A172 (cell line): ENCODE measurements around the gene RDH5. TPM values are rescaled to one million over a fixed set of nuclear protein-coding genes. Genes with fewer than 3 reads are reported as not detected.
A peak's percentile ranks its signal among the peaks of the same experiment; 100 is the strongest.

ENCODE experiments used
- DNase-seq: peaks from one replicate; pipeline ENCODE4 v3.0.0-alpha.2; 2015; ENCODE audit warnings: low spot score
- total RNA-seq: library from RNA; depleted of rRNA; stranded (reverse); fragments of >200 nt; shearing (Covaris generic); gene quantifications from 2 replicates; pipeline ENCODE4 v1.2.3, GENCODE V29; 2014

RDH5 gene
- total RNA-seq, 1 experiment from 2014 or later = 2.7 TPM

DNA sequence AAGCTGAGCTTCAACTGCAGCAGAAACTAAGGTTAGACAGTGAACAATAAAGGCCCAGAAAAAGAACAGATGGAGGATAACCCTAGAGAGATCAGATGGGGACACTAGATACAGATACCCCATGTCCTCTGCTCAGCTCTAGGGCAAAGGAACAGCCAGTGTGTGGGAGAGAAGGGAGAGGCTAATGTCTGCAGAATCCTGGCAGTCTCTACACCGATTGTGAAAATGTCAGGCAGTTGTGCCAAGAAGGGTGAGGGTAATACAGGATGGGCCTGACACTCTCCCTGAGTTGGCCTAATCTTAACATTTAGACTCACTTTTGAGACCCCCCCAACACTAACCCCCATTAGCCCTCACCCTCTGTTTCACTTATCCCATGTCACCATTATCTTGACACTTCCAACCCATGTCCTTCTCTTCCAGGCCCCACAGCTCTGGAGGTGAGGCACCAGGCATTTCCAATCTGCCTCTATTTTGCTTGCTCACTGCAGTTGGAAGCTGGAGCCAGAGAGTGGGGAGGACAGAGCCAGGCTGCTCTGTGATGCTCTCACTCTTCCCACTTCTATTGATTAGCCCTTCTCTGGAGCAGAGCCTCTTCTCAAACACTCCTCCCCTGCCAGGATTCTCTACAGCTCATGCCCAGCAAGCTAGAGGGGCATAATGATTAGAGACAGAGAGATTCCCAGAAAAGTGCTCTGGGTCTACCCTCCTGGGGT lies 7.3 kb upstream of the RDH5 start:
- DNase-seq = no peak

DNA sequence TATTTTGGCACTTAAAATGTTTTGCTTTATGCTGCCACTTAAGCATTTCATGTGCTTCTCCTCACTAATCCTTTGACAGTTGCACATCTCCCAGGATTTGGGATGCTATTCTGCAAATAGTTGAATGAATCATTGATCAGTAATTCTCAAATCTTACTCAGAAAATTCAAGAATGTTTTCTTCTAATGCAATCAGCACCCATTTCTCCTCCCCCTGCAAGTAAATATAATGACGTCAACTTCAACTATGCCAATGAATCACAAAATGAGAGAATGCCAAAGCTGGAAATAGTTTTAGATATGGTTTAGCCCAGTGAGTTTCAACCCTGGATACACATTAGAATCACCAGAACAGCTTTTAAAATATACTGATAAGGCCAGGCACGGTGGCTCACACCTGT lies 6.5 kb upstream of the RDH5 start:
- DNase-seq = no peak

DNA sequence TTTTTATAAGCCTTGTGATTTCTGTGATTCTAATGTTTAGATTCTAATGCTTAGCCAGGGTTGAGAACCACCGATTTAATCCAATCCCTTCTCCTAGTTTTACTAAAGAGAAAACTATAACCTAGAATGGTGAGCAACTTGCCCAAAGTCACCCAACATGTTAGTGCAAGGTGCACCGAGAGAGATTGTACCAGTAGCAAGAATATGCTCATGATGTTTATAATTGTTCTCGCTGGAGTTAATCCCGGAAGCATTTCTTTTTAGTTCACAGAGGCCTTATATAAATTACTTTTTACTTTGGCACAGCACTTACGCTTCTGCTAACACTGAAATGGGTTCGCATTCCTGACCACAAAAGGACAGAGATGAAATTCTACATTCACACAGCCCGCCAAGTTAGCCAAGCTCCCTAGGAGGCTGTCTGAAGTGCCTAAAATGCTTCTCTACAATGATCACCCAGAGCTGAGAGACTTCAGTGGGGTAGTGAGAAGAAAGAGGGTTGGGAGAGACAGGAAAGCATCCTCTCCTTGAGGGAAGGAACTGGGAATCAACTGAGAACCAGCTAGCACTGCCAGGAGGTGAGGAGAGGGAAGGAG lies 4.9 kb upstream of the RDH5 start:
- DNase-seq = no peak

DNA sequence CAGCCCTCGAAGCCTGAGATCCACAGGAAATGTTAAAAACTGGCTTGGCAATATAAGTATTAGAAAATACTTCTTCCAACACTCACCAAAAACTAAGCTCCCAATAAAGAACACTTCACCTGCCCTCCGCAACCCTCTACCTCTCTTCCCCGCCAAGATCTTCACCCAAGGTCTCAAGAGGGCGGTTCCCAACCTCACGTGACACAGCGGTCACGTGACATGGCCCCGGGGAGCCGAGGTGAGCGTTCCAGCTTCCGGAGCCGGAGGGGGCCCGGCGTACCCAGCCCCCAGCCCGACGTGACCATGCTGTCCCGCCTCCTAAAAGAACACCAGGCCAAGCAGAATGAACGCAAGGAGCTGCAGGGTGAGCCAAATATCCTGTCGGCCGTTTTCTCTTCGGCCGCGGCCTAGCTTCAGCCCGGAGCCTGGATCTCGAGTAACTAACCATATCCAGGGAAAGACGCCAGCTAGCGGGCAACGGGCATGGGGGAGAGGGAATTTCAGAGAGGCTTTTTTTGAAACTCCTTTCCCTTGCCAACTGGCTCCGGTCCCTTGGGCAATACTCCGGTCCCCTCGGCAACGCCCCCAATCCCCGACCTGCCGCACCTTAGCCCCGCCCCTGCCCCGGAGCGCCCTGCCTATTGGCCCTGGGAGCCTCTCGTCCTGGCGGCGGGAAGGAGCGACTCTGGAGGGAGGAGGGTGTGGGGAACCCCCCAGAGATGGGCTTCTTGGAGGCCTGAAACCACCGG lies 4.2 kb upstream of the RDH5 start, which contains the start of gene BLOC1S1:
Gene BLOC1S1, plus strand, starts transcription at position 214 of the 749 bp plus-strand sequence. Its CDS starts 6 bp downstream, at position 220.
- peak; percentile 84 for DNase-seq

DNA sequence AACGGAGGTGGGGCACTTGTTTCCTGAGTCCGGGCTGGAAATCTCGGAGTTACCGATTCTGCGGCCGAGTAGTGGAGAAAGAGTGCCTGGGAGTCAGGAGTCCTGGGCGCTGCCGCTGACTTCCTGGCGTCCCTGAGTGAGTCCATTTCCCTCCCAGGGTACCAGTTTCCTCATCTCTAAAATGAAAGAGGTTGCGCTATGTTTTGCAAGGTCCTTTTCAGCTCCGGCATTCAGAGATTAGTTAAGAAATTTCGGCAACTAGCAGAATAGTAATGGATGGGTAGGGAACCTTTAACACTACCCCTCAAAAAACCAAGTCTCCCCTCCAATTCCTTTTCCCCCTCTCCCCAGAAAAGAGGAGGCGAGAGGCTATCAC lies 3.6 kb upstream of the RDH5 start:
- DNase-seq = no peak

DNA sequence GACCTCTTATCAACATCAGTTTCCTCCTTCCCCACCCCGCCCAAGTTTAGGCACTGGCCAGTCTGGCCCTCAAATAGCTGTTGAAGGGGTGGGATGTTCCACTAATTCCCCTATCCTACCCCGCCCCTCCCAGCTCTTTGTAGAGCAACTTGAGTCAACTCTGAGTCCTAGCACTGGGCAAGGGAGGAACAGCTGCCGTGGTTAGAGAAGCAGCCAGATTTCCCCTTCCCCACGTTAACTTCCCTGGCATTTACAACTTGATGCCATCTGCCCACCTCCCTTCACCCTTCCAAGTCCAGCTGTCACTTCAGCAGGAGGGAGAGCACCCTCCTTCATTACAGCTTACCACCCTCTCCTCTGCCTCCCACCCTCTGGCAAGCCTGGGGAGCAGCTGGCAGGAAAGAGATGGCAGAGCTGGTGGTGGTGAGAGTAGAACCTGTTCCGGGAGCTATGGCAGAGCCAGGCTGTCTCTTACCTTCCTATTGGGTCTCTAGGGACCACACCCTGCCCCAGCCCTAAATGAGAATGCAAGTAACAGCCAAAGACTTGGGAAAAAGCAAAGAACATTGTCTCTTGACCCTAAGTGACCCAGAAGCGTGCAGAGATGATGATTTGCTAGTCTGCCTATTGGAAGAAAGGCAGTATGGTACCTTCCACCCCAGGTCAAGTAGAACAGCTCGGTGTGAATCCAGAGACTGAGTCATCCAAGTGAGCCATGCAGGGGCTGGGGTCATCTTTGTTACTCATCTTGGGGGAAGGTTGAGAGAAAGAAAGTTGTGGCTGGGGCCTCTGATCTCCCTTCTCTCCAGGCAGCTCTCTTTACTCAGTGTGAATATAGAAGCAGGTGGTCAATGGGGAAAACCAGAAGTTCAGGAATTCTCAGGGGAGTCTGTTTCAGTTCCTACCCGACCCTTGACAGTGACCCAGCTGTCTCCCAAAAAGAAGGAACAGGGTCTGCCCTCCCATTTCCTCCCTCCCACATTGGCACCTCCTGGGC lies 2.9 kb upstream of the RDH5 start:
- peak; percentile 75 for DNase-seq

DNA sequence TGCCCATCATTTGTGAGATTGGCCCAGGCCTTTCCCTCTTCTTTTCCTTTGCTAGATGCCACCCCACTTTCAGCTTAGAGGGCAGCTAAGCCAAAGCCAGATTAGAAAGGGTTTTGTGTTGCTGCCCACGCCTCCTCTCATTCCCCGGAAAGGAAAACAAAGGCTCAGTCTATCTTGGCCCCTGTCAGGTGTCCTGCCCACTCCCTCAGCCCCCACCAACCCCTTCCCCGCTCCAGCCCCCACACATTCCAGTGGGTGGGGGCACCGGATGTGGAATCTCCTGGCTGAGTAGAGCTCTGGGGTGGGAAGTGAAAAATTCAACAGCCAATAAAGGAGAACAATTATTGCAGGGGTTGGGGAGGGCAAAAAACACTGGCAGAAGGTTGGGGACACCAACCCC lies 2.2 kb upstream of the RDH5 start:
- peak; percentile 64 for DNase-seq

DNA sequence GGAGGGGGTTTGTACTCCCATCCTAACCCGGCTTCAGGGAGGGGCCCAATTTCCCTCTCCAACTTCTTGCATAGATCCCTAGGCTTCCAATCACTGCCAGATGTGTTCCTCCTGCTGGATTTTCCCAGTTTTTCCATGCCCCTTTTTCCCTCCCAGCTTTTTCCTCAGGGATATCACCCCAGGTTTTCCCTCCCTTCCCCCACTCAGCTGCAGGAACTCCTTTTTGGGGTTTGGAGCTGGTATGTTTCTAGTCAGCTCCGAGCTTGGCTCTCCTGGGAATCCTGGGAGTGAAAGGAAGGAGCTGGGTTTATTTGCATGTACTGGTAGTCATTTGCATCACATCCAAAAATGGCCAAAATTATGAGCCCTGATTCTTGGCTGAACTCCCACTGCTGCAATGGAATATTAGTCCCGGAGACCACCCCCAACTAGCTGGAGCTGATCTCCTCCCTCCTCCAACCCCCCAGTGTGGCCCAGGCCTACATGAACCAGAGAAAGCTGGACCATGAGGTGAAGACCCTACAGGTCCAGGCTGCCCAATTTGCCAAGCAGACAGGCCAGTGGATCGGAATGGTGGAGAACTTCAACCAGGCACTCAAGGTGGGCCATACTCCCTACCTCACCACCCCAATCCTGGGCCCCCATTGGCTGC lies 1.4 kb upstream of the RDH5 start:
- DNase-seq = no peak

DNA sequence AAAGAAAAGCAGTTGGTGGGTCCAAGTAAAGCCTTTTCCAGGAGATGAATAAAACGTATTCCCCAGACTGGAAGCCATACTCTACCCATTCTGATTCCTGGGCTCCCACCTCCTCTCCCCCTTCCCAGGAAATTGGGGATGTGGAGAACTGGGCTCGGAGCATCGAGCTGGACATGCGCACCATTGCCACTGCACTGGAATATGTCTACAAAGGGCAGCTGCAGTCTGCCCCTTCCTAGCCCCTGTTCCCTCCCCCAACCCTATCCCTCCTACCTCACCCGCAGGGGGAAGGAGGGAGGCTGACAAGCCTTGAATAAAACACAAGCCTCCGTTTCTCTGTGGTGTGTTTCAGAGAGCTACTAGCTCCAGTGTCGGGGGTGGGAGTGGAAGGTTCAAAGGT lies 822 bp upstream of the RDH5 start:
- DNase-seq = no peak

DNA sequence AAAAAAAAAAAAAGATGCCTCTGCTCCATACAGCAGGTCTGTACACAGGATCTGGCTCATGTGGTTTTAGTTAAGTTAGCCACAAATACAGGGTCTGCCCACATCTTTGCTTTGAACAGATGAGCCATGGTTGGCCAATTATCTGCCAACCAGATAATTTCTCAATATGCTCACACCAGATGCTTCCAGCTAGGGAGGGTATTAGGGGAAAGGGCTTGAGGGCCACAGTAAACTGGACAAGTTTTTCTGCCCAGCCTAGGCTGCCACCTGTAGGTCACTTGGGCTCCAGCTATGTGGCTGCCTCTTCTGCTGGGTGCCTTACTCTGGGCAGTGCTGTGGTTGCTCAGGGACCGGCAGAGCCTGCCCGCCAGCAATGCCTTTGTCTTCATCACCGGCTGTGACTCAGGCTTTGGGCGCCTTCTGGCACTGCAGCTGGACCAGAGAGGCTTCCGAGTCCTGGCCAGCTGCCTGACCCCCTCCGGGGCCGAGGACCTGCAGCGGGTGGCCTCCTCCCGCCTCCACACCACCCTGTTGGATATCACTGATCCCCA lies 776 bp downstream of the RDH5 start:
- DNase-seq = peak; percentile 97

DNA sequence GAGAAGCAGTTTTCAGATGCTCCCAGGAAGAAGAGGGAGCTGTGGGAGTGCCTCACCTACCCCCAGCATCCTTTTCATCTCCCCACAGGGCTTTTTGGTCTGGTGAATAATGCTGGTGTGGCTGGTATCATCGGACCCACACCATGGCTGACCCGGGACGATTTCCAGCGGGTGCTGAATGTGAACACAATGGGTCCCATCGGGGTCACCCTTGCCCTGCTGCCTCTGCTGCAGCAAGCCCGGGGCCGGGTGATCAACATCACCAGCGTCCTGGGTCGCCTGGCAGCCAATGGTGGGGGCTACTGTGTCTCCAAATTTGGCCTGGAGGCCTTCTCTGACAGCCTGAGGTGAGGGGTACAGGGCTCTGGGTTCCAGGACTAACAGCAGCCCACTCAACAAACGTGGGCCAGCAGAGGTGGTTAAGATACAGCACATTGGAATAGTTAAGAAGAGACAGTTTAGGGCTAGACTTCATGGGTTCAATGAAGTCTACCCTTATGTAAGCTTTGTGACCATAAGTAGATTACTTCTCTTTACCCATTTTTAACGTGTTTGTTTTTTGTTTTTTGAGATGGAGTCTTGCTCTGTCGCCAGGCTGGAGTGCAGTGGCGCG lies 1.5 kb downstream of the RDH5 start:
- DNase-seq = no peak

DNA sequence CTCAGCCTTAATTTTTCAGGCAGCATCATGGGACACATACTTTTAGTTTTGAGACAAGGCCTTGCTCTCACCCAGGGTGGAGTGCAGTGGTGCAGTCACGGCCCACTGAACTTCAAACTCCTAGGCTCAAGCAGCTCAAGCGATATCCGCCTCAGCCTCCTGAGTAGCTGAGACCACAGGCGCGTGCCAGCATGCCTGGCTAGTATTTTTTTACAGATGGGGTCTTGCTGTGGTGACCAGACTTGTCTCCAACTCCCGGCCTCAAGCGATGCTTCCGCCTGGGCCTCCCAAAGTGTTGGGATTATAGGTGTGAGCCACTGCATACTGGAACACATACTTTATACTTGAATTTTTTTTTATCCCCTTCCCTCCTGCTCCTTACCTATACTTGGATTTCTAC lies 2.8 kb downstream of the RDH5 start:
- no peak for DNase-seq

DNA sequence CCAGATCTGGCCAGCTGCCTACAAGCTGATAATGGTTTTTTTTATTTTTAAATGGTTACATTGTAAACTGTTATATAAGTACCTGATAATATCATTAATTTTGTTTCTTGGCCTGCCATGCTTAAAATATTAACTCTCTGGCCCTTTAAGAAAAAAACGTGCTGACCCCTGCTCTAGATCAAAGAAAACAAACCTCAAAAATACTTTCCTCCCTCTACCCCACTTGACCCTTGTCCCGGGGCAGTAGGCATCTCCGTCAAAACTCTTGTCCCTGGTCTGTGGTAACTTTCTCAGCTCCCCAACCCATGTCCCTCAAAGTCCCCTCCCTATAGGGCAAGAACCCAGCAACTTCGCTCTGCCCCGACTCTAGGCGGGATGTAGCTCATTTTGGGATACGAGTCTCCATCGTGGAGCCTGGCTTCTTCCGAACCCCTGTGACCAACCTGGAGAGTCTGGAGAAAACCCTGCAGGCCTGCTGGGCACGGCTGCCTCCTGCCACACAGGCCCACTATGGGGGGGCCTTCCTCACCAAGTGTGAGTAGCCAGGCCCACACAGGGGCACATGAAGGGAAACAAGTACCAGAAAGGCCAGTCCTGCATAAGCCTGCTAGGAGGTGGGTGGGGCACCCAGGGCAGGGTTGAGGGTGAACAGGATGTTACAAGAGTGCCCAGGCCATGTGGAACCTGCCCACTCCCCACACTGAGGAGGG lies 3.5 kb downstream of the RDH5 start:
- no peak for DNase-seq

DNA sequence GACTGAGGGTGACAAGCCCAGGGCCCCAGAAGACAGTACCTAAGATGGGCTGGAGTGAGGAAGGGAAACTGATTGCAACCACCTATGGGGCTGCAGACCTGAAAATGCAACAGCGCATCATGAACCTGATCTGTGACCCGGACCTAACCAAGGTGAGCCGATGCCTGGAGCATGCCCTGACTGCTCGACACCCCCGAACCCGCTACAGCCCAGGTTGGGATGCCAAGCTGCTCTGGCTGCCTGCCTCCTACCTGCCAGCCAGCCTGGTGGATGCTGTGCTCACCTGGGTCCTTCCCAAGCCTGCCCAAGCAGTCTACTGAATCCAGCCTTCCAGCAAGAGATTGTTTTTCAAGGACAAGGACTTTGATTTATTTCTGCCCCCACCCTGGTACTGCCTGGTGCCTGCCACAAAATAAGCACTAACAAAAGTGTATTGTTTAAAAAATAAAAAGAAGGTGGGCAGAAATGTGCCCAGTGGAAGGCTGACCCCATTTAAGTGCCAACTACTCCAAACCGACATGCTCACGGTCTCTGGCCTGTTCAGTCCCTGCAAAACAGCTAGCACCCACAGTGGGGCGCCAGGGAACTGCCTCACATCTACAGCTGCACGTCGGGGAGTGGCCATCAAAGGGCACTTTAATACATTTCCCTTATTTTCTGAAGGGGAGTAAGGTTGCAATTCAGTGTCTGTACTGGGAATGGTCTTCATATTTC lies 4.2 kb downstream of the RDH5 start:
- no peak for DNase-seq

DNA sequence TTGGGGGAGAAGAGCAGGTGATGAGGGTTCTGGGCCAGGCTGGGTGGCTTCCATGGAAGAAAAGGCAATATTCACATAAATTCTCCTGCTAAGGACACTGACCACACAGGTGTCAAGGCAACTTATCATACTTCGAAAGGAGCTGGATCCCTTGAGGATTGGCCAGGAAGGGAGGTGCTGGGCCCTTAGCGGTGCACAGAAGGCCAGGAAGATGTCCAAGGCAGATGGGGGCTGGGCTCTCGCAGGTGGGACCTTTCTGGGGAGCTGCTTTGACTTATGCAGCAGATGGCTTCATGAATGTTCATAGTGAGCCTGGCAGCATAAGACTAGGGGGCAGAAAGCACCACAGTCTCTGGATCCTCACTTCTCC lies 4.7 kb downstream of the RDH5 start:
- DNase-seq = no peak

DNA sequence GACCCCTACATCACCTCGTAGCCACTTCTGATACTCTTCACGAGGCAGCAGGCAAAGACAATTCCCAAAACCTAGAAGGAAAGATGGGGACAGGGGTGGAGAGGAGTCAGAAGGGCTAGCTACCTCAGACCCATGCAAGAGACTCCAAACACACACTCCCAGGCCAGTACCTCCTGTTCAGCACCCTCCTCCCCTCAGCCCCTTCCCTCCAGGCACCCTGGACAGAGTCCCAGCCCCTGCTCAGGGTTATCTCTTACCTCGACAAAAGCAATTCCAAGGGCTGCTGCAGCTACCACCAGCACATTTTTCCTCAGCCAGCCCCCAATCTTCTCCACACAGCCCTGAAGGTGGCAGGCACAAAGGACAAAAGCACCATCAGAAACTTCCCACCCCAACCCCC lies 5.4 kb downstream of the RDH5 start:
- DNase-seq = no peak

DNA sequence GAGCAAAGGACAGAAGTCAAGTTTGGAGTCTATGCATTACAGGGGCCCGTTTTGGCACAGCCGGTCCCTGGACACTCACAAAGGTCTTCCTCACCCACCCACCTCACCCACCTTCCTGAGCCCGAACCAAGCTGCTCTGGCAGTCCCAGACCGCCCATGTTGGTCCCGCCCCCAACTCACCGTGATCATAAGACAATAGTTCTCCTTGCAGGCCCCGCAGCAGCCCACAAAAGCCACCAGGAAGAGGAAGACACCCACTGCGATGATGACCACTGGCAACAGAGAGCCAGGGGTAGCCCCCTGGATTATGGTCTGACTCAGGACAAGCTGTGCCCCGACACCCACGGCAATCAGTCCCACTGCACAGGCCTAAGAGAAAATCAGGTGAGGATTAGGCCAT lies 6.8 kb downstream of the RDH5 start:
- no peak for DNase-seq

DNA sequence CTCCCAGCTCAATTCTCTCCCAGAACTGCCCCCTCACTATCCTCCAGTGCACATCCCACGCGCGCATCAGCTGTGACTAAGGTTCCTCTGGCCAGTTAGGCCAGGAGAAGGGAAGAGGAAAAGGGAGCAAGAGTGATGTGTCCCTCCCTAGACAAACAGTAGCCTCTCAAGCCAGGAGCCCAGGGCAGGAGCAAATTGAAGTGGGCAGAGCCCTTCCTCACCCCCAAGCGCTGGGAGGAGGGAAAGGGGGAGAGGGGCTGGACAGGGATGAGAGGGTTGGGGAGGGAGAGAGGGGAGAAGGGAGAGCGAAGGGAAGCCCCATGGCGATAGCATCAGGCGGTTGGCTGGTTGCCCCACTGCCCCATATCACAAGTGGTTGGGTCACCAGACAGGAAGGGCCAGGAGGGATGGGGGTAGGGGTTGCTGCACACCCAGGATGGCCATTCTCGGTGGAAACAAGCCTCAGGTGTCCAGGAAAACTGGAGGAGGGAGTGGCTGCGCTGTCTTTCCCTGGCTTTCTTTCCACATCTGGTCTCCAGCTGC lies 7.5 kb downstream of the RDH5 start:
- DNase-seq = peak; percentile 75
